Colon (tissue), 2 donors: ENCODE results near the gene BOLL.
A peak's percentile ranks its signal among the peaks of the same experiment; 100 is the strongest.
"Not testable (repeated sequence)": the region's sequence is repeated elsewhere in the genome, so short reads cannot be mapped to it uniquely, and the experiment has no call there.

ENCODE experiments used
- FAIRE-seq: peaks from 2 replicates; lab custom pipeline; 2012; peaks lifted over from hg19 to GRCh38; lab: Jason Lieb, UNC
- donor health status: control.
- donor health status: control.

BOLL gene, protein sequence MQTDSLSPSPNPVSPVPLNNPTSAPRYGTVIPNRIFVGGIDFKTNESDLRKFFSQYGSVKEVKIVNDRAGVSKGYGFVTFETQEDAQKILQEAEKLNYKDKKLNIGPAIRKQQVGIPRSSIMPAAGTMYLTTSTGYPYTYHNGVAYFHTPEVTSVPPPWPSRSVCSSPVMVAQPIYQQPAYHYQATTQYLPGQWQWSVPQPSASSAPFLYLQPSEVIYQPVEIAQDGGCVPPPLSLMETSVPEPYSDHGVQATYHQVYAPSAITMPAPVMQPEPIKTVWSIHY

DNA sequence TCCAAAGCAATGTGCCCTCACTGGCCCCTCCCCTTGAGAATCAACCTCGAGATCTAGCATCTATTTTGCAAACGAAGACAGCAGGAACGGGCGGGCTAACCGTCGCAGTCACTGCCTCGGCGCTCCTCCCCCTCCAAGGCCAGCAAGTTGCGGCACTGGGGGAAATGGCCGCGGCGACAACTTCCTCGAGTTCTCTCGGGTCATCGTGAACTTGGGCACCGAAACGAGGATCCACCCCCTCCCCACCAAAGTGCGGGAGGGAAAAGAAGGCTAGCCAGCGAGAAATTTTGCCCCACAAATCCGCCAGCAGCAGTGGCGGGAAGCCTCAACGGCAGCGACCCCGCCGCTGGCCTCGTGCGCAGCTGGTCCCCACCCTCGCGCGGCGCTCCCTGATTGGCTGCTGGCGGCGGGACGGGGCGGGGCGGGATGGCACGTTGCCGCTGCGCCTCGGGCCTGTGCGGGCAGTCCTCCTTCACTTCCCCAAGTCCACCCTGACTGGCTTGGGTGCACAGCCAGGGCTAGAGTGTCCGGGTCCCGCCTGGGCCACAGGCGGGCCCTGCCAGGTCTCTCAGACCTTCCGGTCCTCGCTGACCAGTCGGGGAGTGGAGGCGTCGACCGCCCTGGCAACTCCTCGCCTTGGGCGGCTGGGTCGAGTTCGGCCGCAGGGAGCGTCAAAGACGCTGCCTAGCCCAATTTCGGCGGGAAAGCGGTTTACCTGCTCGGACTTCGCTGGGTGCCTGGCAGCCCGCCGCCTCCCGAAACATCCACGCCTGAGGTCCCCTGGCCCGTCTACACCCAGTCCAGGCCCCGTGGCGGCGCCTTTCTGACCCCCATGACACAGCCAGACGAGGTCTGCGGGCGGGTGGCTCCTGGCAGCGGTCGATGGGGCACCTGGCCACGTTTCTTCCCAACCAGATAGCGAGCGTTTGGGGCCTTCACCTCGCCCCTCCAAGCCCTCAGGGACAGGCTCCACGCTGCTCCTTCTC is at the start of gene BOLL:
Gene BOLL, minus strand, starts transcription at position 364 of the 986 bp plus-strand sequence. CDS start 3,469 bp downstream, outside the sequence.
- no peak for FAIRE-seq

DNA sequence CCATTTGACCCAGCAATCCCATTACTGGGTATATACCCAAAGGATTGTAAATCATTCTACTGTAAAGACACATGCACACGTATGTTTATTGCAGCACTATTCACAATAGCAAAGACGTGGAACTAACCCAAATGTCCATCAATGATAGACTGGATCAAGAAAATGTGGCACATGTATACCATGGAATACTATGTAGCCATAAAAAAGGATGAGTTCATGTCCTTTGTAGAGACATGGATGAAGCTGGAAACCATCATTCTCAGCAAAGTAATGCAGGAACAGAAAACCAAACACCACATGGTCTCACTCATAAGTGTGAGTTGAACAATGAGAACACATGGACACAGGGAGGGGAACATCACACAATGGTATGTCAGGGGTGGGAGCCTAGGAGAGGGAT is 49.7 kb upstream of the BOLL start:
- FAIRE-seq, result not testable (repeated sequence)

DNA sequence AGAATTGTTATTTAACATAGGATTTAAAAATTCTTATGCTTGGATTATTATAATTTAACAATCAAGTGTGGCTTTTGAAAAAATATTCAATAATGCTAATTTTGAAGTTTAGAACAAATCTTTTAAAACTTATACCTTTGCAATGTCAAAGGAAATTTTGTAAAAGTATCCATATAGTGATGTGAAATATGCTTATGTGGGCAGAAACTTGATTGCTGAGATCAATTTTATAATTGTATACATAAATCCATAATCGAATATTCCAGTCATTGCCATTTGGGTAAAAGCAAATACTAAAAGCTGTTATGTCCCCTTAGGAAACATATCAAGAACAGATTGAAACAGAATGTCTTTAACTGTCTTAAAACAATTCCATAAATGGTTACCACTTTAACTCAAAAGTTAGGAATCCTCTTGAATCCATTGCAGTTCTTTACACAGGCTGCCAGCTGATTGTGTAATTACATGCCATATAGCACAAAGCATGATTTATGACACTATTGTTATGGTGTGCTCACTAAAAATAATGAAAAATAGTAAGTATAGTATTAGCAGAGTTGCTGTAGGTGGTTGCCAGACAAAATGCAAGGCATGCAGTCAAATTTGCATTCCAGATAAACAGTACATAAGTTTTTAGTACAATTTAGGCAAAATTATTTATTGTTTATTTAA is 43.5 kb upstream of the BOLL start:
- no peak for FAIRE-seq

DNA sequence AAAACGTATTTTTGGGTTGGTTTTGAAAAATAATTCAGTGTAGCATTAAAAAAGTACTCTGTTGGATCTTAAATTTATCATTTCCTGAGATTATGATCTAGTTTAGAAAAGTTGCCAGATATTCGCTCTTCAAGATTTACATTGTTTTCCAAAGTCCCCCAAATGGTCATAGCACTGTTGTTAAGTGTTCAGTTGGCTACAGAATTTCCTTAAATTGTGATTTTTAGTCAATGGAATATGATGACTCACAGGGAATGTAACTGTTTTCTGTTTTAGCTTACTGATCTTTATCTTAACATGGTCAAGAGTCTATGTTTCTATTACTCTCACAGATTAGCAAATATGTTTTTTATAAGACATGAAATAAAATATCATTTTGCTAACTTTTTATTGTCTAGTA is 42.5 kb upstream of the BOLL start:
- no peak for FAIRE-seq

DNA sequence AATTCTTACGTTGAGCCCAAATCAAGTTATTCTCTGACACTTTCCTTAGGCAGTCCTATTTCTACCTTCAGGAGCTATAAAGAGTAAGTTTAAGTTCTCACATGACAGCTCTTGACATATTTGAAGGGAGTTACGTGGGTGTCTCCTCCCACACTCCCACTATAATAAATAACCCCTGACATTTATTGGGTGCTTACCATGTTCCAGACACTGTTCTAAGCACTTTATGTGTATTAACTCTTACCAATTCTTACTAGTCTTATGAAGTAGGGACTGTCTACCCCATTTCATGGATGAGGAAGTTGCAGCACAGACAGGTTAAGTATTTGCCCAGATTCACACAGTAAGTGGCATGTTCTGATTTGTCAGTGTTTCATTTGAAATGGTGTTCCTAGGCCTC is 37.2 kb upstream of the BOLL start:
- no peak for FAIRE-seq

DNA sequence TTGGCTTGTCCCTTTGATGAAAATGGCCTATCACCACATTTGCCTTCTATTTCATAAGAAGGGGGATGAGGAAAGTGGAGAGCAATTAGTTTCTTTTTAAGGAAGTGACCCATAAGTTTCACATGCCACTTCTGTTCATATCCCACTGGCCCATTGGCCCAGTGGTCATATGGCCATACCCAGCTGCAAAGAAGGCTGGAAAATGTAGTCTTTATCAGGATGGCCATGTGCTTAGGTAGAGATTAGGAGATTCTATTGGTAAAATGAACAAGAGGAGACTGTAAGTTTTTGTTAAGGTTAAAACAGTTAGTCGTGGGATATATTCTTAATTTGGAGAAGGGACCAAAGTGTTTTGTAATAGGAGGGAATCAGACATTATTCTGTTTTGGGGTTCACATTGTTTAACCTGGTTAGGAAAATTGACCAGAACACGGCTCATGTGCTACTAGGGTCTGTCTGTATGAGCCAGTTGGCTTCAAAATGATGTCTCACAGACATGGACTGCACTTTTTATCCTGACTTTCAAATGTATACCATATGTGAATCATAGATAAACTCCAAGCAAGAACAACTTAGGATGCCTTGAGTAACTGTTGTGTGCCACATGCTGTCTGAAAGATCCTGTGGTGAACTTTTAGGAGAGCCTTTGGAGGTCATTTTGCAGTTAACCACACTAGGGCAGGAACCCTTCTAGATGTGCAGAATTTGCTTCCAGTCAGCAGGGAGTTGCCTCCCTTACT is 36.6 kb upstream of the BOLL start:
- no peak for FAIRE-seq

DNA sequence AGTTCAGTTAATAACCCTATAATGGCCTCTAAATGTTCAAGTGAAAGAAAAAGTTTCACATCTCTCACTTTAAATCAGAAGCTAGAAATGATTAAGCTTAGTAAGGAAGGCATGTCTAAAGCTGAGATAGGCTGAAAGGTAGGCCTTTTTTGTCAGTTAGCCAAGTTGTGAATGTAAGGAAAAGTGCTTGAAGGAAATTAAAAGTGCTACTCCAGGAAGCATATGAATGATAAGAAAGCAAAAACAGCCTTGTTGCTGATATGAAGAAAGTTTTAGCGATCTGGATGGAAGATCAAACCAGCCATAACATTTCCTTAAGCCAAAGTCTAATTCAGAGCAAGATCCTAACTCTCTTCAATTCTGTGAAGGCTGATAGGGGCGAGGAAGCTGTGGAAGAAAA is 29.4 kb upstream of the BOLL start:
- FAIRE-seq, result no peak

DNA sequence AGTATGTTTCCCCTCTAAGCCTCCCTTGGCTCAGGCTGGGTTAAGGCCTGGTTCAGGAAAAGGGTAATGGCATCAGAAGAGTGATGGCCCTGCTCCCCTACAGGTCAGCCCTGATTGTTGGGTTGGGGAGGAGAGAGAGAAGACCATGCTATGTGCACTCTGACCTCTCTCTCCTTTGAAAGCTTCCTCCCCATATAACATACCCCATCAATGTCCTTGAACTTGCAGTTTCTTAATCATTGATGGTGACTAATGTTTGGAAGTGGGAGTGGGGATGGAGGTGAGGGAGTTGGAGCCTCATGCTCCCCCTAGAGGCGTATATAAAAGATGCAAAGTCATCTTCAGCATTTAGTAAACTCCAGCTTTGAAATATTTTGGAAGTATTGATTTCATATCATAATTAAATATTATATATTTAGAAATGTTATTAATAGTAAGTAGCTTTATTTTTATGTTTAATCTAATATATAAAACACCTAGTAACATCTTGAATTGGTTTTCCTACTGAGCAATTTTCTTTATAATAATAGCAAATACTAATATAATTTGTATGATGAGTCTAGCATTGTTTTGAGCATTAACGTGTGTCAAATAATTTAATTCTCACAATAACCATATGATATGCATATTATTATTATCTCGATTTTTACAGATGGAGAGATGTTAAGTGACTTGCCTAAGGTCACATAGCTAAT is 28.1 kb upstream of the BOLL start:
- peak; percentile 41 for FAIRE-seq

DNA sequence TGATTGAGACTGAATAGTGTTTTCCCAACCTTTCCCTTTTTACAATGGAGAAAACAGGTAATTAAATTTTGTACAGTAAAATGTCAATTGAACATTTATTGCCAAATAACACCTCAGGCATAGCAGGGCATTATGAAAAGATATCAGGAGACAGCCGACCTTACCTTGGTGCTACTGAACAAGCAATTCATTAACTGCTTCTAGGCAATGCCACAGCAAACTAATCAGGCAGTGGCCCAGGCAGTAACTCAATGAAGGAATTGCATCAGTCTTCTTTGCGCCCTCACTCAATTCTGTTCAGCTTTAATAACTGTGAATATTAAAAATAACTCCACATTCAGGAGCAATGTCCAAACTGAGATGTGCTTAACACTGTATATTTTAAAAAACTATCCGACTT is 25.4 kb upstream of the BOLL start:
- no peak for FAIRE-seq

DNA sequence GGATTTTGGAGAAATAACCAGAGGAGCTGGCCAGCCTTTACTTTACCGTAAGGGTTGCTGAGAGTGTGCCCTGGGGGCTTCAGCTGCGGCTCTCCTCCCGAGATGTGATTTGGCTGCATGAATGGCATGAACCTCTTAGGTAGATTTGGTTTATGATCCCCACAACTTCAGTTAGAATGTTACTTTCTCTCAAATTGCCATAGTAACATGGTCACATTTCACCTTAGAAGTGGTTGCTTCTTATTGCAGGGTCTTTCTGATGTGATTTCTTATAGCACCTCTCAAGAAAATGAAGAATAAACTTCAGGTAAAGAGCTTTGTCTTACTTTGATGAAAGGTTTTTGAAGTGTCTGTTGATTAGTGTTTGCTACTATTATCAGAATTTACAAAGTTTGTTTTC is 24.9 kb upstream of the BOLL start:
- no peak for FAIRE-seq

DNA sequence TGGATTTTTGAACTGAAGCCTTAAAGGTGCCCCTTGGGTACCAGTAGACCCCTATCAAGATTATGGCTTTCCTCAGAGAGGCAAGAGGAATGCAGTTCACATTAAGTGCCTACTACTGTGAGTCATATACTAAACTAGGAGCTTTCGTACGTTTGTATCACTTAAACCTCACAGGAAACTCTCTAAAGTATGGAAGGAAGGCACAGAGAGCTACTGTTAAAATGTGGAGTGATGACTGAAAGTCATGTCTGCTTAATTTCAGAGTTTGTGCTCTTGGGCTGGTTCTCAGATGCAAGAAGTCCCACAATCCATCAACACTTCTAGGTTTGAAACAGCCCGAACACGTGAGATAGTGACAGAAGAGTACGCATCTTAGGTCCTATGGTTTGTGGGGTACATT is 23.9 kb upstream of the BOLL start:
- FAIRE-seq, result no peak

DNA sequence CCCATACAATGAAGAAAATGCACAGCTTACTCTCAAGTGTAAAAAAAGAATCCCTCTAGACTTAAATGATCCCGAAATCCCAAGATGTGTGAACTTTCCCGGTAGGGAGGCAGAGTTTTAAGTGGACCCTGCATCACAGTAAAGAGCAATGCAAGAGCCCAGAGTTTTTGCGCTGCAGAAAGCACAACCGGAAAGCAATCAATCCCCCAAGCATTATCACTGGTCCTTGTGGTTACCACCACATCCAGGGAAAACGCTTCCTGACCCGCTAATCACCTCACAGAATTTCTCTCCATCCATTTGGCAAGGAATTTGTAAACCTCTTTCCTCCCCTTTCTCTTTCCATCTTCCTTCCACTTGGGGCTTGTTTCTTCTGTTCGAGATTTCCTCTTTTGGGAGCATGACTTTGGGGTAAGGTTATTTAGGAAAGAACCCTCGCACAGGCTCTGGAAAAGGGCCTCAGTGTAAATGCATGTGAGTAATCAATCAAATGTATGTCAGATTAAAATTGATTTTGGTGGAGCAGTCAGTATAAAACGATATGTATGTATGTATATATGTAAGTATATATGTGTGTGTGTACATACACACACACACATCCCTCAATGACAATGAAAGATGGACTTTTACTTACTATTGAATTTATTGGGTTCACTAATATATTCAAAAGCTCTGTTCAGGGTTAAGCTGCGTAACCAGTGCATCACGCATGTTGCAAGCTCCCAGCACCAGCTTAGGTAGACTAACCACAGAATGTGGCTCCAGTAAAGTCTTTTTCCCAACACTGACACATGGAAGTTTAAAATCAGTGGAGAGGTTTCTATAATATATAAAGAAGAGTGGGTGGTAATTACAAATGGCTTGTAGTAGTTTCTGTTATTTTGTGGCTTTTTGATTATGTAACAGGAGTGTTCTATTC is 20.9 kb upstream of the BOLL start:
- no peak for FAIRE-seq

DNA sequence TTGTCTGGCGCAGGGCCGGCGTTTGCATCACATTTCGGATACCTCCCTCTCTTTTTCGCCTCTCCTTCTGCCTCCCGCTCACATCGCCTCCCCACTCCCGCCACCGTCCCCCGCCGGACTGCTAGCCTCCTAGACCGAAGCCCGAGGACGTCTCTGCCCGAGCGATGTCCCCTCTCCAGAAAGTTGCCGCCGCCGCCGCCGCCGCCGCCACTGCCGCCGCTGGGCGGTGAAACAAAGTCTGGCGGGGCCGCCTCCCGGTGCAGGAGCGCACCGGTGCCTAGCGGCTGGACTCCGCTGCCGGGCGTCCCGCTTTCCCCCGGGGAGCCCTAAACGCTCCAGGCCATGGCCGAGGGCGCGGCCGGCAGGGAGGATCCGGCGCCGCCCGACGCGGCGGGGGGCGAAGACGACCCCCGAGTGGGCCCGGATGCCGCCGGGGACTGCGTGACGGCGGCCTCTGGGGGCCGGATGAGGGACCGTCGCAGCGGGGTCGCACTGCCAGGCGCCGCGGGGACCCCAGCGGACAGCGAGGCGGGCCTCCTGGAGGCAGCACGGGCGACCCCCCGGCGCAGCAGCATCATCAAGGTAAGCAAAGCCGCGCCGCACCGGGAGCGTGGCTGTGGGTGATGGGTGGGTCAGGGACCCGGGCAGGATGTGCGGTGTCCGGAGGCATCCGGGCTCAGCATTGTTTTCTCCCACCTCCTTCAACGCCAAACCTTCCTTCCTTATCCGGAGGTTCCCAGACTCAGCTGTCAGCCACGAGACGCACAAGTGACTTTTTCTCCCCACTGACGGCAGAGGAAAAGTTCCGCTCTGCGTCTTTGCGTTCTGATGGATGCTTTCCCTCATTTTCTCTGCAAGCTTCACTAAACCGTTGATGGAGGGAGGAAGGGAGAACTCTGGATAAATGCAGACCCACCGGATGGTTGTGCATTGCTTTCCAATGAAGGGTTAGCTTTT is 19.9 kb upstream of the BOLL start:
- FAIRE-seq, result no peak

DNA sequence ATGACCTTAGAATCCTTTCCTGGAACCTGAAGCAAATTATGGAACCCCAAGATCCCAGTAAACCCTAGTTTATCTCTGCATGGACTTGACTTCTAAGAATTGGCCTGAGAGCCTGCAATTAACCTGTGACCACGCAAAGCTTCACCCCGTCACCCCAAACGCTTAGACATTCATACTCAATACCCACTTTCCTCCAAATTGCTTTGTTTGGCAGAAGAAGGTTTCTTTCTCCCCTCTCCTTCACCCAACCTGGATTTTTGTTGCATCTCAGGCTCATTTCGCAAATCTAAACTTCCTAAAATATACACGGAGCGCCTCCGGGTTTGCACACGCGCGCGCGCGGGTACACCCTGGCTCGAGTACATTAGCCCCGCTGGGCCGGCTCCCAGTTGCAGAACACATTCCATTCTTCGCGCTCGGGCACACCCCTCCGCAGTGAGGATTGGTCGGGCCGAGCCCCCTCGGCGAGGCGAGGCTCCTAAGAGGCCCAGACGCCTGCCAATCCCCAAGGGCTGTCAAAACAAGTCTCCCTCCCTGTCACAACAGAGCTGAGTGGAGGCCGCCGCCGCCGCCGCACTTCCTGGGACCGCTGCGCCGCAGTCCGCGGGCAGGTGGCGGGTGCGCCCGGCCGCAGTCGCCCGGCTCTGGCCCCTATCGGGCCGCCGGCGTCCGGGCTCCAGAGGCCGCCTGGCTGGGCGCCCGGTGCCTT is 19.1 kb upstream of the BOLL start, which contains the start of gene PLCL1:
Gene PLCL1, plus strand, starts transcription at position 545 of the 709 bp plus-strand sequence.
- no peak for FAIRE-seq

DNA sequence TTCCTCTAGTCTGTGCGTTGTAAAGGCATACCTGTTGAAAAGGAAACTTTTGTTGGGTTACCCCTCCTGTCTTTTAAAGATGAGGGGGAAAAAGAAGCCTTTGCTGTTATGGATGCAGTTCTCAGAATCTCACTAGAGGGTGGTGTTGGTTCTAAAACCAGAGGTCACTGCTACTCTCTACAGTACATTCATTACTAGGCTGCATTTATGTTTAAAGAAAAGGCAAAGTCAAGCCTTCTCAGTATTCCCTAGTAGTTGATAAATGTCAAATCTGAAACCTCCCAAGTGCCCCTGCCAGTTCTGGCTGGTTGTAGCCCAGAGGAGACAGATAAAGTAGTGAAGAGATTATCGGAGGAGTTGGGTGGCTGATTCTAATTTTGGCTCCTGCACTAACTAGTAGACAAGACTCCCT is 17.9 kb upstream of the BOLL start:
- FAIRE-seq, result no peak

DNA sequence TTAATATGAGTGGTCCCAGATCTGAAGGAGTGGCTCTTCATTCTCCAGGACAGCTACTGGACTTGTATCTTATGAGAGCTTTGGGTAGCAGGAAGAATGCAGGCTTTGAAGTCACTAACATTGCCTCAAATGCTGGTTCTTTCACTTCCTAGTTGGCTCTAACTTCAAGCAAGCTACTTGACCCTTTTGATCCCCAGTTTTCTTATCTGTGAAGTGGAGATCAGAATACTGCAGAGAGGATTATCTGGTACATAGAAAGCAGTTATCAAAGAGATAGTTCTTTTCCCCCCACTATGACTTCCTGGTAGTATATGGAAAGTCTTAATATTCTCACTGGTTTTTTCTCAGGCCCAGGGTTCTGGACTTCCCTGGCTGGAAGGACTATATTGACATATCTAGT is 15.9 kb upstream of the BOLL start:
- no peak for FAIRE-seq

DNA sequence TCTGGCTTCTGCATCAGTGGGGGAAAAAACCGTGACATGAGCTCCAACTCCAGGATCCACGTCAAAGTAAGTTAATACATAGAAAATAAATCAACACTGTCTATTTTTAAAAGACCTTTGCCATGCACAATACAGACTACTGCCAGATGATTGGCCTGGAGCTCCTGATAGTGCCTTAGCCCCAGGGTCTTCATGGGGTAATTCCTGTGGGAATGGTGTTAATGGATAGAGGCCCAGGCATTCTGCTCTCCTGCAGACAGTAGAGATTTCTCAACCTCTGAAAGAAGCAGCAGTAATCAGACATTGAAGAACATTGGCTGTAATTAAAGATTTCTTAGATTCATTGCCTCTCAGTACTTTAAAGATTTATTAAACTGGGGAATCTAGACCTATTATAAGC is 15.0 kb upstream of the BOLL start:
- FAIRE-seq, result no peak

DNA sequence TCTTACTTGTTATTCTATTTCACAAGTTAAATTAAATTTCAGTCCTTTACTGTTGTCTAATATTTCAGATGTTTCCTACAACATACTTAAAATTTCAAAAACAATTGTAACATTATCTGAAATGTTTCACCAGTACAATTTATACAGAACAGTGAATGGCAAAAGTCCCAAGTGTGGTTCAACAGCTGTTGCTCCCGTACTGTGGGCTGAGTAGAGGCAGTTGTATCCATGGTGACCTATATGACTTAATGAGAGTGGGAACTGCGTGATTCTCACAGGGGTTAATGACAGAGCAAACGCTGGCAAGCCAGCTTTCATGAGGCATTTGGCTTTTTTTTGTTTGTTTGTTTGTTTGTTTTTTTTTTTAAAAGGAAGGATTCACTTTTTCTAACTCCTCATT is 13.9 kb upstream of the BOLL start:
- no peak for FAIRE-seq
